SK-N-SH treated with all-trans-retinoic acid at 6 μM for 48 hours (cell line): Measurements from ENCODE around the gene NCKAP5.

Experiments
- BACH2 ChIP-seq: fragments of 250-450 bp; sonication (Bioruptor Pico); IDR thresholded peaks from 2 replicates; pipeline ENCODE4 v1.9.0; 2021; ENCODE audit warnings: mild to moderate bottlenecking, borderline replicate concordance
- ESRRG ChIP-seq: fragments of 250-450 bp; sonication (Bioruptor Pico); IDR thresholded peaks from 2 replicates; pipeline ENCODE4 v1.6.1; 2021; ENCODE audit warnings: mild to moderate bottlenecking
- GLIS3 ChIP-seq: fragments of 250-450 bp; sonication (Bioruptor Pico); IDR thresholded peaks from 2 replicates; pipeline ENCODE4 v1.5.0; 2020; ENCODE audit warnings: mild to moderate bottlenecking, moderate library complexity
- ISL1 ChIP-seq: fragments of 250-450 bp; sonication (Bioruptor Pico); IDR thresholded peaks from 2 replicates; pipeline ENCODE4 v2.1.2; 2022; ENCODE audit warnings: mild to moderate bottlenecking, moderate library complexity
- RARB ChIP-seq: fragments of 250-450 bp; sonication (Bioruptor Pico); IDR thresholded peaks from 2 replicates; pipeline ENCODE4 v1.8.0; 2021; ENCODE audit warnings: mild to moderate bottlenecking, moderate library complexity
- ZC3H10 ChIP-seq: fragments of 250-450 bp; sonication (Bioruptor Pico); IDR thresholded peaks from 2 replicates; pipeline ENCODE4 v1.5.1; 2021; ENCODE audit warnings: mild to moderate bottlenecking, moderate library complexity
- ZFP30 ChIP-seq: fragments of 450-650 bp; formaldehyde crosslinking; IDR thresholded peaks from 2 replicates; pipeline ENCODE4 v1.5.0; 2022; ENCODE audit warnings: mild to moderate bottlenecking, moderate library complexity
- ZNF565 ChIP-seq: fragments of 450-650 bp; formaldehyde crosslinking; conservative IDR thresholded peaks from 2 replicates; pipeline ENCODE4 v1.5.0; 2020; ENCODE audit warnings: low read depth, mild to moderate bottlenecking, moderate library complexity
- TF ChIP-seq, protein P1 (sequence below): fragments of 250-450 bp; sonication (Bioruptor Pico); IDR thresholded peaks from 2 replicates; pipeline ENCODE4 v1.8.0; 2020; ENCODE audit warnings: mild to moderate bottlenecking, moderate library complexity, borderline replicate concordance
- TF ChIP-seq, protein P2 (sequence below): fragments of 250-450 bp; sonication (Bioruptor Pico); IDR thresholded peaks from 2 replicates; pipeline ENCODE4 v1.8.0; 2021; ENCODE audit warnings: low read depth, mild to moderate bottlenecking, moderate library complexity, borderline replicate concordance
- TF ChIP-seq, protein P3 (sequence below): fragments of 250-450 bp; sonication (Bioruptor Pico); IDR thresholded peaks from 2 replicates; pipeline ENCODE4 v1.5.1; 2020; ENCODE audit warnings: low read depth, mild to moderate bottlenecking, moderate library complexity
- TF ChIP-seq, protein P4 (sequence below): fragments of 250-450 bp; sonication (Bioruptor Pico); IDR thresholded peaks from 2 replicates; pipeline ENCODE4 v1.5.0; 2020; ENCODE audit warnings: mild to moderate bottlenecking, moderate library complexity

DNA sequence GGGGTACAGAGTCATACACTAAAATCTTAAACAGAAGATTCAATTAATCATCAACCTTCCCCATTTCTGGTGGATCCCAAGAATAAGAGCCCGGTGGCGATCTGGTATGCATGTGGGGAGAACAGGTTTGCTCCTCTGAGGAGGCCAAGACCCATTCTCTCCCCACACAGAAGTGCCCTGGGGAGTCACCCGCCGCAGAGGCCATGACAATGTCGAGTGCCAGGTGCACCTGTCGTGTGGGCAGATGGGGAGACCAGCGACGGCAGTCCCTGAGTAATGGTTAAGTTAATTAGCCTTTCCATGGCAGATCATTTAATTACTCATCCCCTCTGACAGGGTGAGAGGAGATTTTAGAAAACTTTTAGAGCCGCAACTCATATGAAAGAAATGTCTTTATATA is 345.0 kb downstream of the NCKAP5 start:
- TF ChIP-seq, protein P1, sequence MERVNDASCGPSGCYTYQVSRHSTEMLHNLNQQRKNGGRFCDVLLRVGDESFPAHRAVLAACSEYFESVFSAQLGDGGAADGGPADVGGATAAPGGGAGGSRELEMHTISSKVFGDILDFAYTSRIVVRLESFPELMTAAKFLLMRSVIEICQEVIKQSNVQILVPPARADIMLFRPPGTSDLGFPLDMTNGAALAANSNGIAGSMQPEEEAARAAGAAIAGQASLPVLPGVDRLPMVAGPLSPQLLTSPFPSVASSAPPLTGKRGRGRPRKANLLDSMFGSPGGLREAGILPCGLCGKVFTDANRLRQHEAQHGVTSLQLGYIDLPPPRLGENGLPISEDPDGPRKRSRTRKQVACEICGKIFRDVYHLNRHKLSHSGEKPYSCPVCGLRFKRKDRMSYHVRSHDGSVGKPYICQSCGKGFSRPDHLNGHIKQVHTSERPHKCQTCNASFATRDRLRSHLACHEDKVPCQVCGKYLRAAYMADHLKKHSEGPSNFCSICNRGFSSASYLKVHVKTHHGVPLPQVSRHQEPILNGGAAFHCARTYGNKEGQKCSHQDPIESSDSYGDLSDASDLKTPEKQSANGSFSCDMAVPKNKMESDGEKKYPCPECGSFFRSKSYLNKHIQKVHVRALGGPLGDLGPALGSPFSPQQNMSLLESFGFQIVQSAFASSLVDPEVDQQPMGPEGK (CRISPR knock-in tag) = no peak
- TF ChIP-seq, protein P2, sequence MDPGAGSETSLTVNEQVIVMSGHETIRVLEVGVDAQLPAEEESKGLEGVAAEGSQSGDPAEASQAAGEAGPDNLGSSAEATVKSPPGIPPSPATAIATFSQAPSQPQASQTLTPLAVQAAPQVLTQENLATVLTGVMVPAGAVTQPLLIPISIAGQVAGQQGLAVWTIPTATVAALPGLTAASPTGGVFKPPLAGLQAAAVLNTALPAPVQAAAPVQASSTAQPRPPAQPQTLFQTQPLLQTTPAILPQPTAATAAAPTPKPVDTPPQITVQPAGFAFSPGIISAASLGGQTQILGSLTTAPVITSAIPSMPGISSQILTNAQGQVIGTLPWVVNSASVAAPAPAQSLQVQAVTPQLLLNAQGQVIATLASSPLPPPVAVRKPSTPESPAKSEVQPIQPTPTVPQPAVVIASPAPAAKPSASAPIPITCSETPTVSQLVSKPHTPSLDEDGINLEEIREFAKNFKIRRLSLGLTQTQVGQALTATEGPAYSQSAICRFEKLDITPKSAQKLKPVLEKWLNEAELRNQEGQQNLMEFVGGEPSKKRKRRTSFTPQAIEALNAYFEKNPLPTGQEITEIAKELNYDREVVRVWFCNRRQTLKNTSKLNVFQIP = no peak
- TF ChIP-seq GLIS3 (CRISPR knock-in tag) (no peak), ZFP30 (CRISPR knock-in tag) (no peak), ESRRG (no peak), BACH2 (no peak), ISL1 (CRISPR knock-in tag) (no peak), ZNF565 (no peak), ZC3H10 (no peak), RARB (CRISPR knock-in tag) (no peak)
- TF ChIP-seq, protein P3, sequence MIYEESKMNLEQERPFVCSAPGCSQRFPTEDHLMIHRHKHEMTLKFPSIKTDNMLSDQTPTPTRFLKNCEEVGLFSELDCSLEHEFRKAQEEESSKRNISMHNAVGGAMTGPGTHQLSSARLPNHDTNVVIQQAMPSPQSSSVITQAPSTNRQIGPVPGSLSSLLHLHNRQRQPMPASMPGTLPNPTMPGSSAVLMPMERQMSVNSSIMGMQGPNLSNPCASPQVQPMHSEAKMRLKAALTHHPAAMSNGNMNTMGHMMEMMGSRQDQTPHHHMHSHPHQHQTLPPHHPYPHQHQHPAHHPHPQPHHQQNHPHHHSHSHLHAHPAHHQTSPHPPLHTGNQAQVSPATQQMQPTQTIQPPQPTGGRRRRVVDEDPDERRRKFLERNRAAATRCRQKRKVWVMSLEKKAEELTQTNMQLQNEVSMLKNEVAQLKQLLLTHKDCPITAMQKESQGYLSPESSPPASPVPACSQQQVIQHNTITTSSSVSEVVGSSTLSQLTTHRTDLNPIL (CRISPR knock-in tag) = no peak
- TF ChIP-seq, protein P4, sequence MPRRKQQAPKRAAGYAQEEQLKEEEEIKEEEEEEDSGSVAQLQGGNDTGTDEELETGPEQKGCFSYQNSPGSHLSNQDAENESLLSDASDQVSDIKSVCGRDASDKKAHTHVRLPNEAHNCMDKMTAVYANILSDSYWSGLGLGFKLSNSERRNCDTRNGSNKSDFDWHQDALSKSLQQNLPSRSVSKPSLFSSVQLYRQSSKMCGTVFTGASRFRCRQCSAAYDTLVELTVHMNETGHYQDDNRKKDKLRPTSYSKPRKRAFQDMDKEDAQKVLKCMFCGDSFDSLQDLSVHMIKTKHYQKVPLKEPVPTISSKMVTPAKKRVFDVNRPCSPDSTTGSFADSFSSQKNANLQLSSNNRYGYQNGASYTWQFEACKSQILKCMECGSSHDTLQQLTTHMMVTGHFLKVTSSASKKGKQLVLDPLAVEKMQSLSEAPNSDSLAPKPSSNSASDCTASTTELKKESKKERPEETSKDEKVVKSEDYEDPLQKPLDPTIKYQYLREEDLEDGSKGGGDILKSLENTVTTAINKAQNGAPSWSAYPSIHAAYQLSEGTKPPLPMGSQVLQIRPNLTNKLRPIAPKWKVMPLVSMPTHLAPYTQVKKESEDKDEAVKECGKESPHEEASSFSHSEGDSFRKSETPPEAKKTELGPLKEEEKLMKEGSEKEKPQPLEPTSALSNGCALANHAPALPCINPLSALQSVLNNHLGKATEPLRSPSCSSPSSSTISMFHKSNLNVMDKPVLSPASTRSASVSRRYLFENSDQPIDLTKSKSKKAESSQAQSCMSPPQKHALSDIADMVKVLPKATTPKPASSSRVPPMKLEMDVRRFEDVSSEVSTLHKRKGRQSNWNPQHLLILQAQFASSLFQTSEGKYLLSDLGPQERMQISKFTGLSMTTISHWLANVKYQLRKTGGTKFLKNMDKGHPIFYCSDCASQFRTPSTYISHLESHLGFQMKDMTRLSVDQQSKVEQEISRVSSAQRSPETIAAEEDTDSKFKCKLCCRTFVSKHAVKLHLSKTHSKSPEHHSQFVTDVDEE (CRISPR knock-in tag) = no peak
